HG02588 (cell line): Measurements from ENCODE around the gene FANCG.

Source experiments
- ATAC-seq: cut with Tn5 transposase; IDR thresholded peaks from one replicate; pipeline ENCODE4 v1.9.1; 2021; ENCODE audit warnings: mild to moderate bottlenecking, moderate library complexity; ENCODE audit not compliant: unreplicated experiment

The FANCG gene

DNA sequence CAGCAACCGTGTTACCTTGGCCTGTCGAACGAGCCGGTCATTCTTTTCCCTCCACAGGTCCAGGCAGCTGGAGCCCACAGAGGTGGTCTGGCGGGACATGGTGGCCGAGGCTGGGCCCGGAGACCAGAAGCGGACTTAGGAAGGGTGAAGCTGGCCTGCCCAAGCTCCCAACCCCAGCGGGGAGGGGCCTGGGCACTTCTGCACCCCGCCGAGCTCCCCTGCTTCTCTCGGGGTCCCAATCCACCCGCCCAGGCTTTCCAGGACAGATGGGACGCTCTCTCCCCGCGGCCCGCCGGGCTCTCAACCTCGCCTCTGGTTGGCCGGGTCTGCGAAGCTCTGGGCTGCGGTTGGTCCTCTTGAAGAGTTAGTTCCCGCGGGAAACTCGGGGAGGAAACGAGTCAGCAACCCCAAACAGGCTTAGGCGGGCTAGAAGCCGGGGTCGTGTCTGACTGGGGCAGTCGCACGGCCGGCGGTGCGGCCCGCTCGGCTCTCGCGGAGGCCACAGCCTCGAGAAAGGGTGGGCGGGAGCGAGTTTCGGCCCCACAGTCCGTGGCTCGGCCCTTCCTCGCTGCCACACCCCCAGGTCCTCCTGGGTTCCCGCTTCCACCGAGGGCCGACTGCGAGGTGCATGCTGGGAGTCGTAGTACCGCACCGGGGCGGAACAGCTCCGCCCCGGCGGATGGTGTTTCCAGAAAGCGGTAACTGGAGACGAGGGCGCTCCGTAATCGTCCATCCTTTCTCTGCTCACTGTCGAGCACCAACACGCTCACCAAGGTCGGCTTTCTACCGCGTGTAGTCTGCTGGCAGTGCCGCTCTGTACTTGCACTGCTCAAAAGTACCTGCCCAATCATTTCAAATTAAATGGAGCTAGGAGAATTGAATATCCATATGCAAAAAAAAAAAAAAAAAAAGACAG, at the start of gene FANCG:
FANCG (minus strand) TSS at position 517 of the 916 bp plus-strand sequence; CDS start at position 99, 418 bp downstream.
- peak; percentile 88 for ATAC-seq

- ATAC-seq: peak; percentile 44
Measured at GRCh38 chr9:35116898-35117551, 37.3 kb upstream of the FANCG start.

DNA sequence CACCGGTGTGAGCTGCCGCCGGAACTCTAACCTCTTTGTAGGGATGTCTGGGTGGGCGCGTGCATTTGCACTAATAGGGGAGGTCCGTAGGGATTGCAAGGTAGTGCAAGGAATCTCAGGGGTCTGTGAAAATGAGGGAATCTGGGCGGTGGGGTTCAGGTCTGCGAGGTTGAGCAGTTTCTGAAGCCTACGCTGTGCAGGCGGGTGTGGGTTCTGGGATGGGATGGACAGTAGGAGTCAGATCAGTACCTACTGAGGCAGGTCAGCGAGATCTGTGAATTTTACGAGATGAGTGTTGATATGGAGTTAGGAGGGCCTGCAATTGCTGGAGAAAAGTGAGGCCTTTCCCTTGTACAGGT, 36.8 kb upstream of the FANCG start:
- no peak for ATAC-seq

DNA sequence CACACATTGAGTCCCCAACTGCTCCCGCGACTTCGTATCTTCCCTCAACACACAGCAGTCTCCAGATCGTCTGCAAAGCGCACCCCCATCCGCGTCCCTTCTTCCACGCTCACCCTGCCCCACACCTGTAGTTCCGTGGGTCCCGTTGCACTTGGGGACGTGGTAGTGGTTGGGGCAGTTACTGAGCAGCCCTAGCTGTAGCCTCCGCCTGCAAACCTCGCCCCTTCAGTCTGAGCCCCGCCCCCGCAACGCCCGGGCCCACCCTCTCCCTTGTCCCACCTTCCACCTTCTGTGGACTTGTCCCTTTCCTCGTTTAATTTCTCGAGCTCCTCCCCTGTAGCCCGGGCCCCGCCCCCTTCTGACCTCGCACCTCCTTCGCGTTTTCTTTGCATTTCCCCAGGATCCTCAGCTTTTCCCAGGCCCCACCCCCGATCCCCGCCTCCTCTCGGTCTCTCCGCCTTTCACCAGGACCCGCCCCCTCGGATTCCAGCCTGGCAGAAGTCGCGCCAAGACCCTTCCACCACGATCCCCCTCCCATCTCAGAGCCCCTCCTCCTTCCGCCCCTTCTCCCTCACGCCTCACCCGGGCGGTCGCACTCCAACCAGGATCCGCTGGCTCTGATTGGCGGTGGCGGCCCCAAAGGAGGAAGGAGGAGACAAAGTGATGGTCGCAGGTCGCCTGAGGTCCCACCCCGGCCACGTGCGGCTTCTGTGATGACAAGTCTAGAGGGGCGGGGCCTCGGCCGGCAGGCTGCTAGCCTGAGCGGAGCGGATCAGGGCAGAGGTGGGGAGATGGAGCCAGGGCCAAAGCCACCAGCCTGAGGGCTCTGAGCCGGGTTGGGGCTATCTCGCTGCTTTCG, 36.2 kb upstream of the FANCG start, which contains the start of gene ATOSB:
ATOSB (minus strand) TSS at position 183 of the 859 bp plus-strand sequence. CDS start 7,588 bp downstream, outside the sequence.
- ATAC-seq: peak; percentile 50

DNA sequence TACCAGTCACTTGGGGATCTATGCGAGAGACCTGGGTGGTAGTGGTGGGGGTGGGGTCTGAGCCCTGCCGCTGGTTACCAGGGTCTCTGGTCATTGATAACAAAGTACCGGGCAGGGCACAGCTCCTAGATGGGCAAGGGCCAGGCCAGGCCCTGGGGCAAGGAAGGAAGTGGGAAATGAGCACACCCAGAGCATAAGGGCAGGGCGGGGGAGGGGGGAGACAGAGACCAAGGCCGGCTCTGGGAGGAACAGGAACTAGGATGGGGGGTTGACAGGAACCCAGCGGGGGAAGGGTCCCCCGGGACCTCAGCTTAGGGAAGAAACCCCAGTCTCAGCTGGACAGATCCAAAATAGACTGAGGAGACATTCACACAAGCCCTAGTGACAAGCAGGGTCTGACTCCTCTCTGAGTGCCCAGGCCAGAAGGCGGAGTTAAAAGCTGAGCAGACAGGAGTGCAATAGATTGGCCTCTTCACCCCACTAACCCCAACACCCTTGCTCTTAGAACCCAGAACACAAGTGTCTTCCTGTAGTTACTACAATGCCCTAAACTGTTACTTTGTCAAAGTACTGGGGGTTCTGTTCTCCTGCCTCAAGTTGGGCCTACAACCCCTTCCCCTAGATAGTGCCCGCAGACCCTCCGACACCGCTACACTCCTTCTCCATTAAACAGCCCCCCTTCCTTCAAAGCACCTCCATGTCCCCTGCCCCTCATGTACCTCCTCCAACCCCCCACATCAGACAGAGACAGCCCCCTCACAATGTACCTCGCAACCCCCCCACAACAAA, 35.3 kb upstream of the FANCG start:
- ATAC-seq: no peak

- no peak for ATAC-seq
Measured at GRCh38 chr9:35114113-35114839, 34.5 kb upstream of the FANCG start.

- ATAC-seq: no peak
Measured at GRCh38 chr9:35112257-35113020, 32.7 kb upstream of the FANCG start.

- ATAC-seq: peak; percentile 80
Measured at GRCh38 chr9:35111001-35111933, 31.5 kb upstream of the FANCG start.

- ATAC-seq: no peak
Measured at GRCh38 chr9:35110327-35110761, 30.6 kb upstream of the FANCG start.

GRCh38 chr9:35108946-35109575, 29.3 kb upstream of the FANCG start:
- ATAC-seq: no peak

GRCh38 chr9:35108461-35108860, 28.7 kb upstream of the FANCG start:
- no peak for ATAC-seq

GRCh38 chr9:35107297-35108290, 27.9 kb upstream of the FANCG start:
- no peak for ATAC-seq

- no peak for ATAC-seq
Measured at GRCh38 chr9:35106343-35106730, 26.6 kb upstream of the FANCG start.

DNA sequence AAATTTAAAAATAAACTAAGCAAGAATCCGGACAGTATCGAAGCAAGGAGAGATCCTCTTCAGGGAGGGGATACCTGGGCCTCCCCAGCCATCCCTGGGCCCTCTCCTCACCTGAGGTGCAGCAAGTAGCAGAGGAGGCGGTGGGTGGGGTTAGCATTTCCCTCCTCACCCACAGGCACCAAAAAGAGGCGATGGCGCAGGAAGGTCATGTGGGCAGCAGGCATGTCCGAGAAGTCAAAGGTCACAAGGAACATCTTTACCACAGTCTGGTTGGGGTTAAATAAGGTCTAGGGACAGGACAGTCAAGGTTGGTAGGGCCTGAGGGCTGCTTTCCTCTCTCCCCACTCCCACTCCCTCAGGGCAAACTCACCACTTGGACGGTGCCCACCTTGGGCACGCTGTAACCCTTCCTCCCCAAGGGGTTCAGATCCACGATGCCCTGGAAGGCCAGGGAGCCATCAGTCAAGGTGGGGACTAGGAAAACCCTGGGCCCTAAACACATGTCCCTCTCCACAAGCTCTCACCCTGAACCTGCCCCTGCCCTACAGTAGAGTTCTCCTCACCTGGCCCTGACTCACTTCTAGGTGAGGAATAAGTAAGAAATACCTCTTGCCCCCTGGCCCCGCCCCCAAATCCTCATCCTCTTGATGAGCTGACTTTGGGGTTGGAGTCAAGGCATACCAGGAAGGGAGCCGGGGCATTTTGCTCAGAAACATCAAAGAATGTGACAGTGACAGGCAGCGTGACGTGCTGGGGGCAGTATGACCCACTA, 26.0 kb upstream of the FANCG start:
- no peak for ATAC-seq

DNA sequence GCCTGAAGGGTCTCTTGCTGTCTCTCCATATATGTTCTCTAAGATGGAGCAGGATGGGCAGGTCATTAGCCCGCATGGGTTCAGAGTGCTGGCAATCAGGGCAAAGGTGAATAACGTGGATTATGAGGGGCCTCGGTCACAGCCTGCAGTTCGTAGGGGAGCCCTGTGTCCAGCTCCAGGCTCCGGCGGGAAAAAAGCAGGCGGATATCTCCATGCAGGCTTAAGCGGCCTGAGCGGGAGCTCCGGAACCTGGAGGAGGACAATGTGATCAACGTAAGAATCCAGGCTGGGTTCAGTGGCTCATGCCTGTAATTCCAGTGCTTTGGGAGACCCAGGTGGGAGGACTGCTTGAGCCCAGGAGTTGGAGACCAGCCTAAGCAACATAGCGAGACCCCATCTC, 25.4 kb upstream of the FANCG start:
- no peak for ATAC-seq
